H9 (cell line): Measurements from ENCODE around the gene SPTLC1. TPM values are rescaled to one million over a fixed set of nuclear protein-coding genes. Genes with fewer than 3 reads are reported as not detected.

ENCODE experiments used
- DNase-seq: peaks from one replicate; pipeline ENCODE4 v3.0.0-alpha.2; 2017
- H2AFZ ChIP-seq: one replicate; pipeline ENCODE4 v1.6.1; 2013; ENCODE audit warnings: mild to moderate bottlenecking, low read length, control low read depth, moderate library complexity
- H2AK5ac ChIP-seq: 2 replicates; pipeline ENCODE4 v1.6.1; 2013; ENCODE audit warnings: low read length, control low read depth, mixed read lengths; ENCODE audit not compliant: insufficient read length
- H2BK120ac ChIP-seq: one replicate; pipeline ENCODE4 v1.6.1; 2013; ENCODE audit warnings: low read depth, mild to moderate bottlenecking, low read length, control low read depth, inconsistent platforms; ENCODE audit not compliant: poor library complexity, severe bottlenecking
- H2BK12ac ChIP-seq: 2 replicates; pipeline ENCODE4 v1.6.1; 2013; ENCODE audit warnings: low read length, control low read depth, mixed read lengths, low read depth; ENCODE audit not compliant: insufficient read length
- H2BK15ac ChIP-seq: 2 replicates; pipeline ENCODE4 v1.6.1; 2013; ENCODE audit warnings: low read depth, low read length, control low read depth
- H2BK20ac ChIP-seq: one replicate; pipeline ENCODE4 v1.6.1; 2013; ENCODE audit warnings: low read depth, mild to moderate bottlenecking, low read length, control low read depth, inconsistent platforms; ENCODE audit not compliant: poor library complexity, severe bottlenecking
- H2BK5ac ChIP-seq: 2 replicates; pipeline ENCODE4 v1.6.1; 2013; ENCODE audit warnings: low read length, control low read depth, mixed read lengths; ENCODE audit not compliant: insufficient read length
- H3K14ac ChIP-seq: 2 replicates; pipeline ENCODE4 v1.6.1; 2013; ENCODE audit warnings: low read length, control low read depth; ENCODE audit not compliant: insufficient read depth
- H3K18ac ChIP-seq: 2 replicates; pipeline ENCODE4 v1.6.1; 2013; ENCODE audit warnings: low read depth, mild to moderate bottlenecking, mixed read lengths, low read length, control low read depth; ENCODE audit not compliant: insufficient read length
- H3K23ac ChIP-seq: 2 replicates; pipeline ENCODE4 v1.6.1; 2013; ENCODE audit warnings: low read length, control low read depth, mixed read lengths, low read depth; ENCODE audit not compliant: insufficient read length
- H3K23me2 ChIP-seq: 2 replicates; pipeline ENCODE4 v1.6.1; 2013; ENCODE audit warnings: low read depth, mild to moderate bottlenecking, mixed read lengths, low read length, control low read depth; ENCODE audit not compliant: insufficient read length, poor library complexity, severe bottlenecking
- H3K27ac ChIP-seq: 2 replicates; pipeline ENCODE4 v1.5.1; 2013; ENCODE audit warnings: low read length, control low read depth, mixed read lengths, low read depth; ENCODE audit not compliant: insufficient read length
- H3K27me3 ChIP-seq: 2 replicates; pipeline ENCODE4 v1.6.1; 2013; ENCODE audit warnings: low read length, control low read depth, inconsistent platforms; ENCODE audit not compliant: insufficient read depth
- H3K4ac ChIP-seq: 2 replicates; pipeline ENCODE4 v1.6.1; 2013; ENCODE audit warnings: low read depth, mild to moderate bottlenecking, control low read depth, inconsistent platforms, low read length, moderate library complexity
- H3K4me1 ChIP-seq: 2 replicates; pipeline ENCODE4 v1.6.1; 2013; ENCODE audit warnings: low read length, control low read depth, inconsistent platforms; ENCODE audit not compliant: insufficient read depth
- H3K4me2 ChIP-seq: 2 replicates; pipeline ENCODE4 v1.6.1; 2013; ENCODE audit warnings: low read length, control low read depth, mixed read lengths; ENCODE audit not compliant: insufficient read length, insufficient read depth
- H3K56ac ChIP-seq: 2 replicates; pipeline ENCODE4 v1.6.1; 2013; ENCODE audit warnings: low read depth, mild to moderate bottlenecking, mixed read lengths, low read length, control low read depth; ENCODE audit not compliant: insufficient read length
- H3K79me1 ChIP-seq: 2 replicates; pipeline ENCODE4 v1.6.1; 2013; ENCODE audit warnings: low read depth, mild to moderate bottlenecking, moderate library complexity, low read length, control low read depth, inconsistent platforms; ENCODE audit not compliant: insufficient read depth, poor library complexity, severe bottlenecking
- H3K79me2 ChIP-seq: 2 replicates; pipeline ENCODE4 v1.6.1; 2013; ENCODE audit warnings: low read length, control low read depth, inconsistent platforms; ENCODE audit not compliant: insufficient read depth
- H3K9ac ChIP-seq: 2 replicates; pipeline ENCODE4 v1.6.1; 2013; ENCODE audit warnings: low read length, control low read depth, mixed read lengths; ENCODE audit not compliant: insufficient read length; ENCODE audit errors: extremely low read depth
- H3K9me3 ChIP-seq: one replicate; pipeline ENCODE4 v1.6.1; 2013; ENCODE audit warnings: low read depth, low read length, inconsistent platforms; ENCODE audit not compliant: control insufficient read depth
- H3T11ph ChIP-seq: one replicate; pipeline ENCODE4 v1.6.1; 2013; ENCODE audit warnings: mild to moderate bottlenecking, low read length, control low read depth, inconsistent platforms
- H4K20me1 ChIP-seq: one replicate; pipeline ENCODE4 v1.6.1; 2013; ENCODE audit not compliant: control insufficient read depth, insufficient read length, insufficient read depth
- H4K5ac ChIP-seq: 2 replicates; pipeline ENCODE4 v1.6.1; 2013; ENCODE audit warnings: low read depth, mild to moderate bottlenecking, mixed read lengths, low read length, control low read depth; ENCODE audit not compliant: insufficient read length
- H4K8ac ChIP-seq: replicated peaks from 2 replicates; pipeline ENCODE4 v1.6.1; 2013; ENCODE audit warnings: low read length, control low read depth, mixed read lengths, low read depth; ENCODE audit not compliant: insufficient read length
- H4K91ac ChIP-seq: 2 replicates; pipeline ENCODE4 v1.6.1; 2013; ENCODE audit warnings: low read depth, mild to moderate bottlenecking, moderate library complexity, mixed read lengths, low read length, control low read depth; ENCODE audit not compliant: insufficient read length
- H3K27ac Mint-ChIP-seq, 3 experiments: 2 replicates in 2 of 3; 3 replicates in 1 of 3; pipeline ENCODE4 v1.8.0; 2020 to 2021; ENCODE audit warnings: mixed read lengths in 3 of 3, mild to moderate bottlenecking in 1 of 3, moderate library complexity in 1 of 3
- H3K27me3 Mint-ChIP-seq: 2 replicates; pipeline ENCODE4 v1.8.0; 2021; ENCODE audit warnings: low read depth, mild to moderate bottlenecking, moderate library complexity, mixed read lengths
- H3K36me3 Mint-ChIP-seq, 3 experiments: 2 replicates in 2 of 3; 3 replicates in 1 of 3; pipeline ENCODE4 v1.8.0; 2020 to 2021; ENCODE audit warnings: low read depth in 3 of 3, mixed read lengths in 3 of 3; ENCODE audit not compliant: insufficient read depth in 1 of 3
- H3K4me1 Mint-ChIP-seq, 2 experiments: 2 replicates each; pipeline ENCODE4 v1.8.0; 2020; ENCODE audit warnings: mixed read lengths in 2 of 2
- H3K4me3 Mint-ChIP-seq, 2 experiments: 2 replicates in 1 of 2; 3 replicates in 1 of 2; pipeline ENCODE4 v1.8.0; 2020 to 2021; ENCODE audit warnings: mild to moderate bottlenecking in 2 of 2, mixed read lengths in 2 of 2, moderate library complexity in 1 of 2
- H3K9me3 Mint-ChIP-seq, 2 experiments: 2 replicates in 1 of 2; 3 replicates in 1 of 2; pipeline ENCODE4 v1.8.0; 2020; ENCODE audit warnings: mild to moderate bottlenecking in 2 of 2, mixed read lengths in 2 of 2, moderate library complexity in 1 of 2
- CTCF ChIP-seq: fragments of 200-600 bp; sonication (generic); conservative IDR thresholded peaks from 3 replicates; pipeline ENCODE4 v1.8.0; 2021; ENCODE audit warnings: antibody characterized with exemption, mild to moderate bottlenecking
- whole genome bisulfite sequencing: extraction: QIAGEN DNeasy Blood & Tissue Kit; methylation state at CpG from one replicate; pipeline ENCODE4 v1.1.7; 2013; ENCODE audit warnings: missing lambda C conversion rate, low lambda C conversion rate, mixed read lengths; ENCODE audit not compliant: insufficient read length; ENCODE audit errors: extremely low coverage; 5-methylcytosine and 5-hydroxymethylcytosine counted together
- total RNA-seq: library from RNA; stranded (reverse); gene quantifications from 2 replicates; pipeline ENCODE4 v1.2.1, GENCODE V29; 2021

SPTLC1 gene
- total RNA-seq, 1 experiment from 2014 or later = 73.5 TPM

- no peak overlapping the region for H3K18ac ChIP-seq
- H3K4ac ChIP-seq = no peak overlapping the region
- no peak overlapping the region for H3K14ac ChIP-seq
- H3T11ph ChIP-seq = no peak overlapping the region
- H2BK20ac ChIP-seq = no peak overlapping the region
- no peaks in the 10 kb centered on the region; the same call in 1 of the 2 replicates for H3K4me1 ChIP-seq
- no peak for TF ChIP-seq CTCF
- no peak overlapping the region for H3K4me3 Mint-ChIP-seq
- no peaks in the 10 kb centered on the region for H3K27me3 Mint-ChIP-seq
- WGBS = no CpG with 5 or more reads among the region's 5 CpGs
- H3K23ac ChIP-seq = no peak overlapping the region
- no peak overlapping the region for H4K8ac ChIP-seq
- no peak overlapping the region for H3K56ac ChIP-seq
- no peak overlapping the region for H3K27ac ChIP-seq
- no peak overlapping the region for H2AK5ac ChIP-seq
- H2AFZ ChIP-seq = no peak overlapping the region
- H3K4me1 Mint-ChIP-seq = peaks cover 3 to 18% of the 10 kb centered on the region in 2 experiments; a peak in 3 of 4 replicates
- H4K20me1 ChIP-seq = no peaks in the 10 kb centered on the region
- H2BK120ac ChIP-seq = no peak overlapping the region
- H4K5ac ChIP-seq = no peak overlapping the region
- no peak overlapping the region for H2BK15ac ChIP-seq
- DNase-seq = no peak
- no peaks in the 10 kb centered on the region for H3K27me3 ChIP-seq
- peaks cover 31 to 52% (median 33%) of the 10 kb centered on the region in 3 experiments for H3K36me3 Mint-ChIP-seq
- H2BK5ac ChIP-seq = no peak overlapping the region
- no peaks in the 10 kb centered on the region for H3K9me3 Mint-ChIP-seq
- peaks cover 3% of the 10 kb centered on the region for H3K79me1 ChIP-seq
- no peaks in the 10 kb centered on the region; the same call in 1 of the 2 replicates for H3K79me2 ChIP-seq
- H3K9me3 ChIP-seq = no peaks in the 10 kb centered on the region
- H4K91ac ChIP-seq = no peak overlapping the region
- H3K23me2 ChIP-seq = no peaks in the 10 kb centered on the region
- no peak overlapping the region for H3K4me2 ChIP-seq
- peak overlapping the region in 2 of 3 experiments; percentile 63 to 87; a peak in 2 of 7 replicates for H3K27ac Mint-ChIP-seq
- H2BK12ac ChIP-seq = no peak overlapping the region
- no peak overlapping the region for H3K9ac ChIP-seq
These were observed 14.8 kb downstream of the SPTLC1 start for GRCh38 chr9:92100237-92100911.
